GM12874 (cell line): ENCODE measurements around the gene CD248.
A peak's percentile ranks its signal among the peaks of the same experiment; 100 is the strongest.

Source experiments
- TF ChIP-seq, protein P1 (sequence below): IDR thresholded peaks from 2 replicates; pipeline ENCODE4 v1.5.1; 2011; ENCODE audit warnings: low read depth, mild to moderate bottlenecking, control low read depth, low read length, moderate library complexity; ENCODE audit not compliant: insufficient read depth

The CD248 gene

DNA sequence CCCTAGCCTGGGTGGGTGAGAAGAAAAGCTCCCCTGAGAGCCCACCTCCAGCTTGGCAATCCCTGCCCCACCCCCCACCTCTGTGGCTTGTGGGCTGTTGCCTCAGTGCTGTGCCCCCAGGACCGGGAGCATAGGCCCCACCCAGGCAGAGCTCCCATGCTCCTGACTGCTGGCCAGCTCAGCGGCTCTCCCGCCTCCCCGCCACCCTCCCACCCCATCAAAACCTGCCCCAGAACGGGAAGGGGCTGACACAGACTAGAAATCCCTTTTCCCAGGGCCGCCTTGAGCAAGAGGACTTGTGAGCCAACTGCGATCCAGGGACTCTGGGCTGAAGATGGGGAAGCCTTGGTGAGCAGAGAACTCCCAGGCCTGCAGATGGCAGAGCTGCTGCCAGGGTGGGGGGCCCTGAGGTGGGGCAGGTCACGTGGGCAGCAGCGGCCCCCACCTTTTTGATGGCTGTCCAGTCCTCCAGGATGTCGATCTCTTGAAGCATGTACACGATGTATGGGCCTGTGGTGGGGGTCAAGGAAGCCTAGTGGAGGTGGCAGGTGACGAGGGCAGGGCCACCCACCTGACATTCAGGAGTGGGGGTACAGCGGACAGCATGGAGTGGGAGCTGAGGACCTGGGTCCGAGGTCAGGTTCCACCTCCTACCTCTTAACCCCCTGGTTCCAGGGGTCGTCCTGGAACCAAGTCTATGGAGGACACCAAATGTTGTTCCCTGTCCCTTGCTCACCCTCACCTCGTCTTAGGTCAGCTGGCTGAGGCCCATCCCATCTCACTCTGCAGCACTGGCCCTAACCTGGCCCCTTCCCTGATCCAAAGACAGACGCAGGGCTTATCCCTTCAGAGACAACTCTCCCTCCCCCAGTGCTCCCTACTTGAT lies 21.7 kb upstream of the CD248 start:
- TF ChIP-seq, protein P1, sequence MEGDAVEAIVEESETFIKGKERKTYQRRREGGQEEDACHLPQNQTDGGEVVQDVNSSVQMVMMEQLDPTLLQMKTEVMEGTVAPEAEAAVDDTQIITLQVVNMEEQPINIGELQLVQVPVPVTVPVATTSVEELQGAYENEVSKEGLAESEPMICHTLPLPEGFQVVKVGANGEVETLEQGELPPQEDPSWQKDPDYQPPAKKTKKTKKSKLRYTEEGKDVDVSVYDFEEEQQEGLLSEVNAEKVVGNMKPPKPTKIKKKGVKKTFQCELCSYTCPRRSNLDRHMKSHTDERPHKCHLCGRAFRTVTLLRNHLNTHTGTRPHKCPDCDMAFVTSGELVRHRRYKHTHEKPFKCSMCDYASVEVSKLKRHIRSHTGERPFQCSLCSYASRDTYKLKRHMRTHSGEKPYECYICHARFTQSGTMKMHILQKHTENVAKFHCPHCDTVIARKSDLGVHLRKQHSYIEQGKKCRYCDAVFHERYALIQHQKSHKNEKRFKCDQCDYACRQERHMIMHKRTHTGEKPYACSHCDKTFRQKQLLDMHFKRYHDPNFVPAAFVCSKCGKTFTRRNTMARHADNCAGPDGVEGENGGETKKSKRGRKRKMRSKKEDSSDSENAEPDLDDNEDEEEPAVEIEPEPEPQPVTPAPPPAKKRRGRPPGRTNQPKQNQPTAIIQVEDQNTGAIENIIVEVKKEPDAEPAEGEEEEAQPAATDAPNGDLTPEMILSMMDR, result no peak

DNA sequence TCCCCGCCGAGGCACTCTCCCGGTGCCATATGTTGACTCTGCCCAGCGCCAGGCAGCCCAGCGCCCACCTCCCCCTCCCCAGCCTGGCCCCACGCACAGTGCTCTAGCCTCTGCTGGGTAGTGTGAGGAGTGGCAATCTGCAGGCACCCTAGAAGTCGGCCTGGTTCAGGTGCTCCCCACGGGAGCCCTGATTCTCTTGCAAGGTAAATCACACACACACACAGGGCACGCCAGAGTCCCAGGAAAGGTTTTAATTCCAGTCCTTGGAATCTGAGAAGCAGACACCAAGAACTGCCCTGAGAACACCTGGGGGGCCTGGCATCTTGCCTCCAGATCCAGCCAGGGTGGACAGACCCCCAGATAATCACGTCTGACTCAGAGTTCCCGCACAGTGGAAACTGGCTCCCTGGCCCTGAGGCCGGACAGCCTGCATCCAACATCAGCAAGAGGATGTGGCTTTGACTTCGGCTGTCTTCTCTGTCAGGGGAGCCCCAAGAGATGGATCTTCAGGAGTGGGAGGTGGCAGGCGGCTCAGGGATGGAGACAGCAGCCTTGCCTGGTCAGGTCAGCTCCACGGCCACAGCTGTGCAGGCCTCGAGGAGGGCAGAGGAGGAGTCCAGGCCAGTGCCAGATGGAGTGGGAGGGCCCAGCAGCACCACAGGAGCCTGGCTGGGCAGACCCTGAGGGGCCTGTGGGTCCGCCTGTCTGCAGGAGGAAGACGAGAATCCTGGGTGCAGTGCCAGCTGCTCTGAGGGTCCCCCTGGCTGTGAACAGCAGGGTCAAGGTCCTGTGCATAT lies 20.5 kb upstream of the CD248 start:
- TF ChIP-seq, protein P1, result no peak

DNA sequence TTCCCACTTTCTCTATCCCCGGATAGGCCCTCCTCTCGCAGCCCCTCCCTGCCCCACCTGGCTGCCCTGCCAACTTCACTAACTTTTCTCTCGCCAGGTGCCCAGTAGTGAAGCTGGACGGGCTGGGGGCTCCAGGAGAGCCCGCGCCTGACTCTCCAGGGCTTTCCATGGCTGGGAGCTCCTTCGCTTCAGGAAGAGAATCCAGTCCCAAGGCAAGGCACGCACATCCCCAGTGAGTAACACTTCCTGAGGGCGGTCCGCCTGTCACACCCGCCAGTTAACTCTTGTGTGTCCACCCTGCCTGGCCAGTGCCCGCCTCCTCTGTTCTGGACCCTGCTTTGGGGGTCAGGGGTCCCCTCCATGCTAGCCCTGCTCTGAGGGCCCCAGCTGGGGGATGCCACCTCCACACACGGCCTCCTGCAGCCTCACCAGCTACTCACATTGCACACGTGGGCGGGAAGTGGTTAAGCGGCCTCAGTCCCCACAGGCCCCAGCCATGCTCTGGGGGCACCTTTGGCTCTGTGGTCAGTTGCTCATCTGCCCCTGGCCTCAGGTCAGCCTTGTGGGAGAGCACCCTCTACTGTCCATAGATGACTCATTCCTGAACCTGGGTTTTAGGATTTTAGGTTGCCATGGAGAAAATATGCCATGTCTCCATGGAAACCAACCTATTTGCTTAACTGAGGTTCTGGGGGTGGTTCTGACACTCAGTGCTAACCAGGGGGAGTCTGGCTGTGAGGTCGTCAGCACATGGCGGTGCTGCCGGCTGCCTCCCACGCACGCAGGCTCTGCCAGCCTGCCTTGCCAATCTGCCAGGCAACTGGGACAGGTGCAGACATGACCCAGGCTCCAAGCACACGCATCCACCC lies 19.6 kb upstream of the CD248 start, which contains the start of gene RIN1:
Gene RIN1, minus strand, starts transcription at position 201 of the 869 bp plus-strand sequence. Its CDS starts 32 bp downstream, at position 169.
- TF ChIP-seq, protein P1, result 0 out of 2 replicates have a peak, but pooled peaks have one; percentile 37

DNA sequence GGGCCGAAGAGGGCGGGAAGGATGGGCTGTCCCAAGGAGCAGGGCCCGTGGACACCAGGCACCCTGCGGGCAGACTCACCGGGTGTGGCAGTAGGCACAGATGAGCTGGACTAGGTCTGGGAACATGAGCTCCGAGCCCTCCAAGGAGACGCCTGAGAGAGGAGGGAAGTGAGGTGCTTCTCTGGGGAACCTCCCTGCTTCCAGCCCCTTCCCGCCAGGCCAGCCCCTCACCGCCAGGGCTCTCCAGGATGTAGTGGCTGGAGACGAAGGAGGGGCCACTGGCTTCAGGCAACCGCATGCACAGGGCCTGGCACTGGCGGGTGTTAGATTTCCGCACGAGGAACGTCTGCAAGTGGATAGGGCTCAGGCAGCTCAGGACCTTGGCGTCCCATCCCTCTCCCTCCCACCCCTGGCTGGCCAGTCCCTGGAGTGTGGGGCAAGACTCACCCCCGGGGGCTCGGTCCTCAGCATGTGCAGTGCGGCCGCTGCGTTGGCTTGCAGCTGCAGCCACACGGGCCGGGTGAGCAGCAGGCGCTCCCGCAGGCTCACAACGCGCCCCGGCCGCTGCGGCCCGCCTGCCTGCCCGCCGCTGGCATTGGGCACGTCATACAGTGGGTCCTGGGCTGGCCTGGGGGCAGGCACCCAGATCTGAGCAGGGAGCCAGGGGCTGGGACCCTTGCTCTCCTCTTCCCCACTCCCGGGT lies 18.8 kb upstream of the CD248 start:
- TF ChIP-seq, protein P1, result no peak

DNA sequence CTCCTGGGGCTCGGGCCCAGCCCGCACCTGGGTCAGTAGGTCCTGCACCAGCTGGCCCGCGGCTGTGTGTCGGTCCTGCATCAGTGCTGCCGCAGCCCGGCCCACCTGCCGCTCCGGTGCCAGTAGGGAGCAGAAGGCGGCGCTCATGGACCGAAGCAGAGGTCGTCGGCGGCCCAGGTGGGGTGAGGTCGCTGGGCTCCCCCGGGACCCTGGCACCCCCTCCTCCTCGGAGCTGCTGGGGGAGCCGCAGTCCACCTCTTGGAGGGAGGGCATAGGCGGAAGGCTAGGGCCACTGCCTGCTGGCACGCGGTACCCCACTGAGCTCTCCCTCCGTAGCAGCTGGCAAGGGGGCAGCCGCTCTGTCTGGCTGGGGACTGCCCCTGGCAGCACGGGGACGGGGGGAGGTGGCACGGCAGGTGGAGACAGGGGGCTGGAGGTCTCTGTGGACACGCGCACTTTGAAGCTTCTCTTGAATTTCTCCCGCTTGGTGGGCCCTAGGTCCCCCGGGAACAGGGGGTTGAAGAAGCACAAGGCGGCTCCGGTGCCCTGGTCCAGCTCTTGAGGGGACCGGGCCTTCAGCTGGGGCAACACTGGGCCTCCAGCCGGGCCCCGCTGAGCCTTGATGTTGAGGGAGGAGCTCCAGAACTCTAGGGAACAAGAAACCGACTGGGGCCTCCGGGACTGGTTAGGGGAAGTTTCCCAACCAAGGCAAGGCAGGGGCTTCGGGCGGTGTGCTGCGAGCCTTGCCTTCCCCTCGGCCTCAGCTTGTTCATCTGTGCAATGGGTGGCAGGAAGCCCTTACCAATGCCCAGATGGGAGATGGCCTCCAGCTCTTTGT lies 18.0 kb upstream of the CD248 start:
- TF ChIP-seq, protein P1, result no peak

DNA sequence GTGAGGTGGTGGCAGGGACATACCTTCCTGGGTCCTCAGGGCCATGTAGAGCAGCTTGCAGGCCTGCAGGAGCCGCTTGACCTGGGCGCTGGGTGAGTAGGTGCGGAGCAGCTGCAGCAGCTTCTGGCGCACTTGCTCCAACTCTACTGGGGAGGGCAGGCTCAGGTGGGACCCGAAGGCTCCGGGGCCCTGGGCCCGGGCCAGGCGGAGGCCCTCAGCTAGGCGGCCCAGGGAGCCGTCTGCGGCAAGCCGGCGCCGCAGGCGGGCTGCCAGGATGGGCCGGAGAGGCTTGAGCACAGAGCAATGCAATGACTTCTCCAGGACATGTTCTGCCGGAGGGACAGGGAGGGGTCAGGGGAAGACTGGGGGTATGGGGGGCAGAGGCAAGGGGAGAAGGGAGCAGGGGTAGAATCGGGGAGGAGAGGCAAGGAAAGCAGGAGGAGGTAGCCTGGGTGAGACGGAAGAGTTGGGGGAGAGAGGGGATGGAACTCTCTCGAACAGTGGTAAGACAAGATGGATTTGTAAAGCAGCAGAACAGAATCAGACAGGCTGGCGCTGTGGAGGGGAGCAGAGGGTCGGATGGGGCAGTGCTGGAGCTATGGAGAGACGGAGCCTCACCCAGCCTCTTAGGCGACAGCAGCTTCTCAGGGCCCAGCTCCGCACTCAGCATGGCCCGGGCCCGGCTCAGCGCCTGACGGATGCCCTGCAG lies 17.2 kb upstream of the CD248 start:
- TF ChIP-seq, protein P1, result no peak
